ENCODE results near the gene SMYD3.

SMYD3 gene

DNA sequence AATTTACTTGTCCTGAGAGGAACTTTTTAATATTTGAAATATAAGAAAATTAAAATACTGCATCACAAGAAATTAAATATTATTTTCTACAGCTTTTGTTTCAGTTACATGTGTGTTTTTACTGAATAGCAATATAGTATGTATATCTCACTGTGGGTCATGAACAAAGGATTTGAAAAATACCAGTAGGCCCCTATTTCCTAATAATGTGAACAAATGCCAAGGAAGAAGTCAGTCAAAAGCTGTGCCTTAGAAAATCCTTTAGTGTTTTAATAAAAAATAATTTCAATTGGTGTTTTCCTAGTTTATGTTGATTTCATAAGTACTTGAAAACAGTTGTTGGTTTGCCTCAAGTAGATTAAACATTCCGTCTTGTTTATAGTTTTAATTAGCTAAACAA is 46.7 kb downstream of the SMYD3 start:
- no peak for DNase-seq

DNA sequence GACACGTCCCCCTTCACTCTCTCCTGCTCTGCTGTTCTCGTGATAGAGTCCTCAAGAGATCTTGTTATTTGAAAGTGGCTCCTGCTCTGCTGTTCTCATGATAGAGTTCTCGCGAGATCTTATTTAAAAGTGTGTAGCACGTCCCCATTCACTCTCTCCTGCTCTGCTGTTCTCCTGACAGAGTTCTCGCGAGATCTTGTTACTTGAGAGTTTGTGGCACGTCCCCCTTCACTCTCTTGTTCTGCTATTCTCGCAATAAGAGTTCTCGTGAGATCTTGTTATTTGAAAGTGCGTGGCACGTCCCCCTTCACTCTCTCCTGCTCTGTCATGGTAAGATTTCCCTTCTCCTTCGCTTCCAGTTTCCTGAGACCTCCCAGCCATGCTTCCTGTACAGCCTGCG is 47.9 kb downstream of the SMYD3 start:
- no peak for DNase-seq

DNA sequence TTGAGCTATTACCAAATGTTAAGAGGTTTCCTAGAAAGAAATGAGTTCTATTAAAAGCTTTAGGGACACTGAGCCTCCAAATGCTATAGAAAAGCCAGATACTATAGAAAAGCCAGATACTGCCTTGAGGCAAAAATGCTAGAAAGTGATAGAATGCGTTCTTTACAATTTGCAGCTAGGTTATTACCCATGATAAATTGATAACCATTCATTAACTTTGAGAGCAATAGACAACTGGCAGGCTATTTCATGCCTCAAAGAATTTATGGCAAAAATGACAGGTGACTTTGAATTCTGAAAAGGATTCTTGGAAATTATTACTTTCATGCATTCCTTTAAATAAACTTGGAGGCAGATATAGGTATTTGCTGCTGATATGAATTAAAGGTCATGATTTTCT is 51.6 kb downstream of the SMYD3 start:
- DNase-seq, result no peak

DNA sequence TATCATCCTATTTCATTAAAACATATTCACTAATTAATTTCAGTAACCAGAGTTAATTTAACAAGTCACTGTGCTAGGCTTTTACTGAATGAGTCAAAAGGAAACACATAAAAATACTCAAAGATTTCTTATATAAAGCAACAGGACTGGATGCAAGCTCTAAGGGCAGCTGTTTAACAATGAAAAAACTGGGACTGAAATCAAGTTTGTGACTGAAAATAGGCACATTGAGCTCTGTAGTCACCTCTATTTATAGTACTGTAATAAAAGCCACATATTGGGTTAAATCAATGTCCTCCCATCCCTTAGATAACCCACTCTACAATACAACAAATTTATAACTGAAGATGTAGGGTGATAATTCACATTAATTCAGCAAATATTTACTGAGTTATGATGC is 52.4 kb downstream of the SMYD3 start:
- no peak for DNase-seq

DNA sequence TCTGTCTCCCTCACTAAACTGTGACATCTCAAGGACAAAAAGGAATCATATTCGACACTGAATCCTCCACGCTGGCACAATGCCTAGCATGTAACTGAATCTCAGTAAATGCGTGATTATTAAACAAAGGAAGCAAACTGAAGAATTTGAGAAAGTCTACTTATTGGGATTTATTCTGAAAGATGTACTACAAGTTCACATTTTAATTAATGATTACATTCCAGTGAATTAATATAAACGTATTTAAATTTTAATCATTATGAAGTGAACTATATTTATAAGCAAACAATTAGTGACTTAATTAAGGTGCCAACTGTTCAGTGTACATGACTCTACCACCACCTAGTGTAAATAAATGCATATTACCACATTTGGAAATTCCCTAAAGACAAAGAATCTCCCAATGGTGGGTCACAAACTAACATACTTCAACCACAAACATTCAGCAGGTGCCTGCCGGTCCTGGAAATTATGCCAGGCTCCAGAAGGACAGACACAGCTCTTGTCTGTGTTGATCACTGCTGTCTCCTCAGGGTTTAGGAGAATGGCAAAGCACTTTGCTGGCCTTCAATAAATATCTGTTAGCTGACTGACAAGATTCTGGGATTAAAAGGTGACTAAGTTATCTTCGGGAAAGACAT is 56.3 kb downstream of the SMYD3 start:
- peak; percentile 47 for DNase-seq

DNA sequence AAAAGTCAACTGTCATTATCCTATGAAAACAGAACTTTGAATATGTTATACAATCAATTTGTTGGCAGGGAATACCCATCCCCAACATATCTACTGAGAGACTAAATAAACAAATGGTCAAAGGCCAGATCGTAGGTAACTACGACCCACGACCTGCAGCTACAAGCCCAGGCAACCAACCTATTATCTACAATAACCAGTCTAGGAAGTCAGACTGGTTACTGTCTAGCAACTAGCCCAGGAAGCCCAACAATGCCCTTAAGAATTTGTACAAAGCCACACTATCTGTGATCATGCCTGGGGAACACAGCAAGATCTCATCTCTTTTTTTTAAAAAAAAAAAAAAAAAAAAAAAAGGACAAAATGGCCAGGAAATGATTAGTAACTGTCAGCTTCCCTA is 58.7 kb downstream of the SMYD3 start:
- DNase-seq, result no peak

DNA sequence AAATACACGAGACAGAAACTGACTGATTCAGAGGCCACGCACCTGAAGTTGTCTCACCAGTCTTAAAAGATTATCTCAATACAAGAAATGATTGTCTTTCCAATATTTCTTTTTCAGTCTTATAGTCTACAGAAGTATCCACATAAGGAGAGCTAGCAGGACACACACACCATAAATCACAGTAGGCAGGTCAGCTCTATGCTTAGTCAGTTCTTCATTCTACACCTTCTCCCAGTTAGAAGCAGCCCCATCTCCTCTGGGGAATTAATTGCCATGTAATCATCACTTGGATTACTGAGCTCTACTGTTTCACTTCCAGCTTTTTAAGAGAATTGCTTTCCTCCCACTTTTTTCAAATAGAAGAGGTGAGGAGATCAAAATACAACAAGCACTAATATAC is 59.6 kb downstream of the SMYD3 start:
- DNase-seq, result peak; percentile 40

DNA sequence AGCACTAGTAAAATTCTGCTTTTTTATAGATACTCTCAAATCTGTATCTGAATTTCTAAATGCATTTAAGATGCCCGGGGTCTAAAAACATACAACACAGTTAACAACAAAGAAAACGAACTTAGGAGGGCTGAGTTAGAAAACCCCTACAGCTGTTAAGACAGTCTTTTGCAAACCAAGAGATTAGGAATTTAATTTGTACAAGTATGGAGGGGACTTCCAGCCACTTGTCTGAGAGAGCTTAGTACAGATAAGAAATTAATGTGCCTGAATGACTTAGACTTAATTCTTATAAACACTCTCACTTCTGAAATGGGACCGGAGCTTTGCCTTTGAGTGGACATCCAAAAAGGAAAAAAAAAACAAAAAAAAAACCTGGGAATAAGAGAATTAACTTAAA is 61.6 kb downstream of the SMYD3 start:
- no peak for DNase-seq

DNA sequence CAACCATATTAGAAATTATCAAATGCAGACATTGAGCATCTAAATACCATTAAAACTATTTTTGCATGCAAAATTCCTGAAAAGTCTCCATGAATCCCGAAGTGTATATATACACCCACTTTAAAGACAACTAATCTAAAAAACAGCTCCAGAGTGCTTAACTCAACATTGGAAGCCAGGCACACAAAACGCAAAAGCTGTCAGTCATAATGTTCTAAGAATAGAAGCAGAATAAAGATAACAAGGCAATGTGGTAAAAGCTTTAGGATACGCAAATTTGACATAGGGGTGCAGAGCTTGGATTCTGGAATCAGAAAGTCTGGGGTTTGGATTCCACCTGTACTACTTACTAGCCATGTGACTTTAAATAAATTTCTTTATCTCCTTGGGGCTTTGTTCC is 62.5 kb downstream of the SMYD3 start:
- no peak for DNase-seq

DNA sequence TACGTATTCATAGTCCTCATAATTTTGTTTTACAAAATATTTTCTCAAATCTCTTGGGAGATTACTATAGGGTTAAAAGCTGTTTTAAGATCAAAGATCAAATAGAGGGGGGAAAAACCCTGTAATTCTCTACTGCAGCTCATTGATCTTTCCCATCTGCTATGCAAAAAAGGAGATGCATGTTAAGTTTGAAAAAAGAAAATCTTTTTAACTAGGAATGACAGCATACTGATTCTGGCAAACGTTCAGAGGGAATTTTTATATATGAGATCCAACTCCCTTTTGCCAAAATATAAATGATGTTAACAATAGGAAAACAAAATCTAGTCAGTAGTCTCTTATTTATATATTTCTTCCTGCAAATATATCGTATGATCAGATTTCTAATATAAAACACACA is 69.1 kb downstream of the SMYD3 start:
- no peak for DNase-seq

DNA sequence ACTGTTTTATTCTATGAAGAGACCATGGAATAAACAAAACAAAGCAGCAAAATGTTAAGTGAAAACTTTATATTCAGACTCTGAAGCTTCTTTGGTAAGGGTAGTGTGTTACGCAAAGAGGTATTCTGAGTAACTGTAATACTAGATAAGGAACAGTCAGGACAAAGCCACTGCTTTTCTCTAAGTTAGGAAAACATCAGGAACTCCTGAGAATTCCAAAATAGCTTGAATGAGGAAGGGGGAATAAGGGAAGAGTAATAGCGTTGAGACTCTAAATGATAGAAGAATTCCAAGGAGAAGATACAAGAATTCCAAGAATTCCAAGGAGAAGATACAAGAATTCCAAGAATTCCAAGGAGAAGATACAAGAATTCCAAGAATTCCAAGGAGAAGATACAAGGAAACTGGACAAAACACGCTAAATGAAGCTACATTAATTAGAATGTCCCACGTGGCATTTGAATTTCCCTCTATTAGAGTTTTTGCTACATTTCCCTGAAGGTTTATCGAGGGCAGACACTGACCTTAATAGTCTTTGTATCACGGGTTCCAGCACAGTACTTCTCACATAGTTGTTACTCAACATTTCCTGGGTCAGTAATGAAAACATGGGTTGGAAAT is 71.5 kb downstream of the SMYD3 start:
- DNase-seq, result no peak

DNA sequence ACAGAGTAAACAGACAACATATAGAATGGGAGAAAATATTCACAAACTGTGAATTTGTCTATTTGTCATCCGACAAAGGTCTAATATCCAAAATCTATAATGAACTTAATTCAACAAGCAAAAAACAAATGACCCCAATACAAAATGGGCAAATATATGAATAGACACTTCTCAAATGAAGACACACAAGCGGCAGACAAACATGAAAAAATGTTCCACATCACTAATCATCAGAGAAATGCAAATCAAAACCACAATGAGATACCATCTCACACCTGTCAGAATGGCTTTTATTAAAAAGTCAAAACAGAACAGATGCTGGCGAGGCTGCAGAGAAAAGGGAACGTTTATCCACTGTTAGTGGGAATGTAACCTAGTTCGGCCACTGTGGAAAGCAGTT is 72.7 kb downstream of the SMYD3 start:
- no peak for DNase-seq

DNA sequence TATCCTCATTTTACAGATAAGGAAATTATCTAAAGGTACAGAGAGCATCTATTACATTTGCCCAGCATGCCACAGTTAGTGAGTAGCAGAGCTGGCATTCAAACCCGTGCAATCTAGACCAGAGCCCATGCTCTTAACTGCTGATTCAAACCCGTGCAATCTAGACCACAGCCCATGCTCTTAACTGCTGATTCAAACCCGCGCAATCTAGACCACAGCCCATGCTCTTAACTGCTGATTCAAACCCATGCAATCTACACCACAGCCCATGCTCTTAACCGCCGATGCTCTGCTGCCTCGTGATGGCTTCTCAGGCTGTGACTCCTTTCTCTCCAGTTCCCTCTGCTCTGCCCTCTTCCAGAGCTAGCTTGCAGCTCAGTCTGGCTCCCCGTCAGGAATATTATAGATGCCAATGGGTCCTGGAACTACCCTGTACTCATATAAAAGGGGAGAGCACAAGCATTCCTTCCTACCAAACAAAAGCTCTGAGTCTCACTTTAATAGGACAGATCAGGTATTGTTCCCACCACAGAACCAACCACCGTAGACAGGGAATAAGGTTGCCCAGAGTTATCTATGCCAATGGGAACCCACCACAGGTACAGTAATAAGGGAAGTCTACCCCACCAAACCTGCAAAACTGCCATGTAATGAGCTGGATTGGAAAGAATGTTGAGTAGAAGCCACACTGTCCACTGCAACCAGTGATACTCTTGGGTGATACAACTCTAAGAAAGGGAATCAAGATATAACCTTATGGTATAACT is 78.4 kb downstream of the SMYD3 start:
- no peak for DNase-seq

DNA sequence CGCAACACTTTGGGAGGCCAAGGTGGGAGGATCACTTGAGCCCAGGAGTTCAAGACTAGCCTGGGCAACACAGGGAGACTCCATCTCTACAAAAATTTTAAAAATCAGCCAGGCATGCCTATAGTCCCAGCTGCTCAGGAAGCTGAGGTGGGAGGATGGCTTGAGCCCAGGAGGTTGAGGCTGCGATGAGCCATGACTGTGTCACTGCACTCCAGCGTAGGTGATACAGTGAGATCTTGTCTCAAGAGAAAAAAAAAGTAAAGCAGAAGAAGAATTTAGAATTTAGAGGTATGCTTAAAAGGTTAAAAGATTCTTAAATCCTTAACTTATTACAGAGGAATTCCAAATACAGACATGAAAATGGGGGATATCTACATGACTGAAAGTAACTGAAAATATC is 79.5 kb downstream of the SMYD3 start:
- DNase-seq, result no peak

DNA sequence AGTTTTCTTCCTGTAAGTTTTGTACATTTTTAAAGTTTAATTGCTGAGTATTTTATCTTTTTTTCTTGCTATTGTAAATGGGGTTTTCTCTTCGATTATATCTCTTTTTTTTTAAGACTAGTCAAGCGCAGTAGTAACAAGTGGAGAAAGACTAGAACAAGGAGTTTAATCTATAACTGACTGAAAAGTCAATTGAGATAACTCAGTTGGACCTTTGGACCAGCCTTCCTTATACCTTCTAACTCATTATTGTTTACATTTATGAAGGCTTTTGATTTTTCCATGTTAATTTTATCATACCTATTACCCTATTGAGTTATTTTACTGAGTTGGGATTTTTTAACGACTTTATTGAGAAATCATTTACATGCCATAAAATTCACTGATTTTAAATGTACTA is 81.2 kb downstream of the SMYD3 start:
- DNase-seq, result no peak

DNA sequence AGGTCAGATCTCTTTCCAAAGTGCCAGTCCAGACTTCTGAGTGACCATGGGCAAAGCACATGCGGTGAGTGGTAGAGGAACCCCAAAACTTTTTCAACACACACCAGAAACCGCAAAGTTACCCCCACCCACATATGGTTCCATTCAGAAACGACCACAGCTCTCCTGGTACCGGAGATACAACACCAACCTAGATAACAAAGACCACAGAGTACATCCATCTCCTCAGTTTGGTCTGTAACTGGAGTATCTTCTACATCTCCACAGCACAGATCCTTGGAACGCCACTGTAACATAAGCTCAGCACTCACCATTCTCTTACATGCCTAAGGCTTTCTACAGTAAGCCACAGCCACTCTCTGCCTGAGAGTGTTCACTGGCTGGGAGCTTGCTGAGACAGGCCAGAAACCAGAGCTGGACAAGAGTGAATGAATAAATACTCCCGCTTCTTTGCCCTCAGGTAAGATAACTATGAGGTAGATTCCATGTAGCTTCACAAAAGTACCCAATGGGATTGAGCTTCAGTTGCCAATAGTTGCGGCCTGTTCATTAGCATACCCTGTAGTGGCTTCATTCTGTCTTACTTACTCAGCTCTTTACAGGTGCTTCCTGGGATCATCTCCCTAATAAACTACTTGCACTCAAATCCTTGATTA is 81.8 kb downstream of the SMYD3 start:
- no peak for DNase-seq

DNA sequence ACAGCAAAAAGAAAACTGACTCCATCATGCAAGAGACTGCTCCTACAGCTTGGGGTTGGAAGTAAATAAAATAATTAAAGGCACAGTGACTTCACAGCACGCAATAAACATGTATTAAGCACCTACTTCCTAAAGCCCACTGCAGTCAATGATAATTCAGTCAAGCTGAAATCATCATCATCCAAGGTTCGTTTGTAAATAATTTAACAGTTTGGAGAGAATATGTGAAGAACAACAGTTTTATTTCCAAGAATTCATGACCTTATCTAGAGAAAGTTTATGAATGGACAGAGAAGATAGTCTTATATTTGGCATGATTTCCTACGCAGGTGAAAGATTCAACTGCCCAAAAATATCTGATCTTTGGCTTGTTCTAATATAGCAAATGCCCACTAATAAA is 86.8 kb downstream of the SMYD3 start:
- no peak for DNase-seq

DNA sequence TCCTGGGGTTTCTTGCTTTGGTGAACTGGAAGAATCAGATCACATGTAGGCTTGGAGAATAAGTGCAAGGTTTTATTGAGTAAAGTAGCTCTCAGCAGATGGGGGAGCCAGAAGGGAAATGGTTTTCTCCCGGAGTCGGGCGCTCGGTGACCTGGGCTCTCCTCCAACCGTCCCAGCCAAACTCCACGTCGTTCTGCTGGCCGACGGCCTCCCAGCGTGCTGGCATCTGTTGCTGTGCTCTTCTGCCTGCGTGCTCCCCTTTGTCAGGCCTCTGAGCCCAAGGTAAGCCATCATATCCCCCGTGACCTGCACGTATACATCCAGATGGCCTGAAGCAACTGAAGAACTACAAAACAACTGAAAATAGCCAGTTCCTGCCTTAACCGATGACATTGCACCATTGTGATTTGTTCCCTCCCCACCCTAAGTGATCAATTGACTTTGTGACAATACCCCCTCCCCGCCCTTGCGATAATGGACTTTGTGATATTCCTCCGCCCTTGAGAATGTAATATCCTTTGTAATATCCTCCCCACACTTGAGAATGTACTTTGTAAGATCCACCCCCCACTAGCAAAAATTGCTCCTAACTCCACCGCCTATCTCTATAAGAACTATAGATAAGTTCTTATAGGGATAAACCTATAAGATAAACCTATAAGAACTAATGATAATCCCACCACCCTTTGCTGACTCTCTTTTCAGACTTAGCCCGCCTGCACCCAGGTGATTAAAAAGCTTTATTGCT is 88.3 kb downstream of the SMYD3 start:
- no peak for DNase-seq

DNA sequence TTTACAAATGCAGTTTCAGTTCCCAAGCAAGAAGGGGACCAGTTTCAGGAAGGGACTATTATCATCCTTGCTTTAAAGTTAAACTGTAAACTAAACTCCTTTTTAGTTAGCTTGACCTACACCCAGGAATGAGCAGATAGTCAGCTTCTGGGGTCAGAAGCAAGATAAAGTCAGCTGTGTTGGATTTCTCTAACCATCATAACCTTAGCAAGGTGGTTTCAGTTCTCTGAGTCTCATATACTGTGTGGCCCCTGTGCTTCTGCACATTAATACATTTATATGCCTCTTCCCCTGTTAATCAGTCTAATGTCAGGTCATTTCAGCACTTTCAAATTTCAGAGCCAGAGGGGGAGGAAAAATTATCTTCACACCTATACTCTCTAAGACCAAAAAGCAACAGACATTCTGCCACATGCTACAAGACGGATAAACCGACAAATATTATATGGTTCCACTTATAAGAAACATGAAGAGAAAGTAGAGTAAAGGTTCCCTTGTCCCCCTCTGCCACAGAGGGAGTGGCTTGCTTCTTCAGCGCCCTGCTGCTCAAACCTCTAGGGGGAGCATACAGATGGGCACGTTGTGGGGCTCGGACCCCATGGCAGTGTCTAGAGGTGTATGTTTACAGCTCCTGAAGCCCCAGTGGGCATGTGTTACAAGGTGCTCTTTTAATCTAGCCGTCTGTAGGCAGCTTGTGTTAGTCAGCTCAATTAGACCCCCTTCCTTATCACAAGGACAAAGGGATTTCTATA is 89.1 kb downstream of the SMYD3 start:
- DNase-seq, result no peak

DNA sequence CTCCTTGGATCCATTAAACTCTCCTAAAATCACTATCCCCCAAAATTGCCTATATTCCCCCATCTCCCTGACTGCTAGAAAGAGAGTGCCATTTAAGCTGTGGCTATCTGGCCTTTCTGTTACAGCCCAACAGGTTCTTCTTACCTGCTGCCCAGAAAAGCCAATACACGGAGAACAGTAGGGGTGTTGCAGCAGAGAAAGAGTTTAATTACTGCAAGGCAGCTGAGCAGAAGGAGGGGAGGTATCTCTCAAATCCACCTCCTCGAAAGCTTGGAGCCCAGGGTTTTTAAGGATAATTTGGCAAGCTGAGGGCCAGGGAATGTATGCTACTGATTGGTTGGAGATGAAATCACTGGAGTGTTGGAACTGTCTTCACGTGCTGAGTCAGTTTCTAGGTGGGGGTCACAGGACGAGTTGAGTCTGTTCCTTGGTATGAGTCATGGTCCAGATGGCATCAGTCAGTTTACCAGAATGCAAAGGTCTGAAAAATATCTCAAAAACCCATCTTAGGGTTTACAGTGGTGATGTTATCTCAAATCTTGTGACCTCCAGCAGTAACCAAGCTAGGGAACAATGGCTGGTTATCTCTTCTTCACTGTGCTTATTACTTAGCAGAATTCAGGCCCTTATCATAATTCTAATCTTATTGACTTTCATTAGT is 89.8 kb downstream of the SMYD3 start:
- DNase-seq, result no peak

DNA sequence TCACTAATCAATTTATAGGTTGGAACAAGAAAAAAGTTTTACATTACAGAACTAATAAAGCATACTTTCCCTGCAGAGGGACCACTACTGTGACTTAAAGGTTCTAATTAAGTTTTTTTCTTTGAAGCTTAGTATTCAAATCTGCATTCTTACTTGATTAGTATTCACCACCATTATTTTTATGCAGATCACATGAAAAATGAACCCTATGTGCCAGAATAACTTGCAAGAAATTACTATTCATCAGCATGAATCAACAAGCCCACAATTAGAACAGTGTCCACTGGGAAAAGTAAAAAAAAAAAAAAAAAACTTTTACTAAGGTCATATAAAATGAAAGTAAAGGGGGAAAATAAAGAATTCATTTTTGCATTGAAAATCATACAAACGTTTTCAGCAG is 90.8 kb downstream of the SMYD3 start:
- no peak for DNase-seq

DNA sequence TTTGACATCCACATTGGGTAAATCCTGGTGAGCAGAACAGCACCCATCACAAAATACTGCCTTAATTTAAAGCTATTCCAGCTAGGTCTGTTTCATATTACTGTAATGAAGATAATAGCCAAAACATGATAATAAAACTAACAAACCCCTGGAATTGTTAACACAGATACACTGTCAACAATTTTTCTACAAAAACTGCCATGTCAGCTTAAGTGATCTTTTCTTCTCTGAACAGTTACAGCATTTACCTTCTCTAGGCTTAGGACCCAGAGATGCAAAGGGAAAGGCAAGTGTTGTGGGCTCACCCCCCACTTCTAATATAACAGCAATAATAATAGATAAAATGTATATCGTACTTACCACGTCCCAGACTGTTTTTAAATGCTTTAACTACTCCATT is 92.1 kb downstream of the SMYD3 start:
- no peak for DNase-seq

Data from NCI-H2227 treated with DMSO at 0.1 percent for 48 hours (cell line).